SK-N-MC (cell line): ENCODE results near the gene LHCGR.

Experiments
- EZH2 ChIP-seq: fragments of 200-600 bp; sonication (generic); IDR thresholded peaks from one replicate; pipeline ENCODE4 v1.6.1; 2017; ENCODE audit warnings: antibody characterized with exemption
- POLR2AphosphoS5 ChIP-seq: IDR thresholded peaks from 2 replicates; pipeline ENCODE4 v1.6.1; 2012; ENCODE audit warnings: mild to moderate bottlenecking, low read depth, low read length, borderline replicate concordance

- no peak for TF ChIP-seq POLR2AphosphoS5
- TF ChIP-seq EZH2, result no peak
These were observed 62.5 kb downstream of the LHCGR start for GRCh38 chr2:48693066-48693465.
